ENCODE data around the gene STUB1. TPM values are rescaled to one million over a fixed set of nuclear protein-coding genes. Genes with fewer than 3 reads are reported as not detected.

Gene STUB1
- total and polyA plus RNA-seq, 4 experiments from 2014 or later, result 97.2 to 181 (median 128) TPM

DNA sequence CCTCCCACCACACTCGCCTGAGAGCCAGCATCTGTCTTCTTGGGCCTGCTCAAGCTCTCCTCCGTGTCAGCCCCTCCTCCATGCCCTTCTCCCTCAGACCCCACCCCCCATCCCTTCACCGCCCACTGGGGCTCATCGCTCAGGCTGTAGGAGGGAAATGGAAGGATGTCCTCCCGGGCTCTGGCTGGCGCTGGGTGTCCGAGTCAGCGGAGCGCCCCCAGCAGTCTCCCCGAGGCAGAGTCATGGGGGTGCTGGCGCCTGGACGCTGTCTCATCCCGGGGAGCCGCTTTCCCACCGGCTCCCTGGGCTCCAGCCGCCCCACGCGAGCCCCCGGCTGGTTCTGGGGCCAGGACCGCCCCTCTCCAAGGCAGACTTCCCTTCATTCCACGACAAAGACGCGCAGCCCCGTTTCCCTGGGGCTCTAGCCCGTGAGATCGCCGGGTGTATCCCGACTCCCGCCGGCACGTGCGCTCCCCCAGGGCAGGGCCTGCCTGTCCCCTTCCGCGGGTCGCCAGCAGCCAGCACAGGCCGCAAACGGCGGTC lies 40.3 kb downstream of the STUB1 start:
- H3K4me1 ChIP-seq (ENCODE audit: insufficient read depth, low read length), result peaks cover 34% of the 10 kb centered on the region
- no peaks in the 10 kb centered on the region for H3K9me3 ChIP-seq (ENCODE audit: control insufficient read depth in 1 of 2, low read length in 2 of 2)
- H3K36me3 ChIP-seq (ENCODE audit: insufficient read depth, low read length), result no peaks in the 10 kb centered on the region
- H3K27ac Mint-ChIP-seq, result peak overlapping the region in 6 of 7 donors; percentile 54 to 91 (median 84)
- no peaks in the 10 kb centered on the region for H3K27me3 Mint-ChIP-seq
- H3K4me3 Mint-ChIP-seq, result peak overlapping the region; percentile 80 to 88 (median 84)
- H3K4me1 Mint-ChIP-seq, result peaks cover 3 to 38% (median 12%) of the 10 kb centered on the region in 4 donors
- CTCF ChIA-PET (ENCODE audit: partially characterized antibody), result interaction anchor here (0.9 to 4.5 kb wide), 10 partner anchors 8 to 64 kb away, joined by 3 to 27 read pairs (median 4); partner anchors contain the start of gene CIAO3
- H3K27ac ChIP-seq (ENCODE audit: low read depth, low read length), result peak overlapping the region; percentile 40
- peaks cover 0 to 2% (median 0%) of the 10 kb centered on the region in 8 donors for H3K9me3 Mint-ChIP-seq
- peak overlapping the region; percentile 42 to 60 for H3K4me3 ChIP-seq (ENCODE audit: low read length in 2 of 2)
- peak in 1 of 5 donors; percentile 31 for DNase-seq
- H3K27me3 ChIP-seq (ENCODE audit: insufficient read depth, low read length), result no peaks in the 10 kb centered on the region
- H3K36me3 Mint-ChIP-seq, result no peaks in the 10 kb centered on the region
- POLR2A ChIA-PET (ENCODE audit: partially characterized antibody), result interaction anchor here (0.6 to 12.9 kb wide), 15 partner anchors 6 to 99 kb away, joined by 3 to 166 read pairs (median 5); partner anchors contain the start of genes CHTF18, CIAO3, METRN and RHBDL1
- intact Hi-C loops (cut with micrococcal nuclease), result no loop called here

GRCh38 chr16:720990-721764 lies 41.0 kb downstream of the STUB1 start, which contains the start of gene ANTKMT:
ANTKMT (plus strand) TSS chr16:721146; CDS start chr16:721275, 129 bp downstream.
- H3K4me1 Mint-ChIP-seq, result peaks cover 3 to 33% (median 12%) of the 10 kb centered on the region in 4 donors
- no peaks in the 10 kb centered on the region for H3K36me3 Mint-ChIP-seq
- no peaks in the 10 kb centered on the region for H3K27me3 ChIP-seq (ENCODE audit: insufficient read depth, low read length)
- no peaks in the 10 kb centered on the region for H3K27me3 Mint-ChIP-seq
- peak within 1 kb of the TSS; percentile 47 to 91 (median 84) for H3K27ac Mint-ChIP-seq
- H3K4me1 ChIP-seq (ENCODE audit: insufficient read depth, low read length), result peaks cover 30% of the 10 kb centered on the region
- H3K4me3 Mint-ChIP-seq, result peak within 1 kb of the TSS; percentile 80 to 88 (median 84)
- H3K9me3 ChIP-seq (ENCODE audit: control insufficient read depth in 1 of 2, low read length in 2 of 2), result no peaks in the 10 kb centered on the region
- peaks cover 0 to 2% (median 0%) of the 10 kb centered on the region in 8 donors for H3K9me3 Mint-ChIP-seq
- peak within 1 kb of the TSS; percentile 47 for H3K27ac ChIP-seq (ENCODE audit: low read depth, low read length)
- intact Hi-C loops (cut with micrococcal nuclease), result no loop called here
- peak within 1 kb of the TSS; percentile 42 to 60 for H3K4me3 ChIP-seq (ENCODE audit: low read length in 2 of 2)
- DNase-seq, result peak; percentile 71 to 79 (median 77)
- ChIA-PET POLR2A (ENCODE audit: partially characterized antibody) (interaction anchor here (0.7 to 12.9 kb wide), 15 partner anchors 7 to 98 kb away, joined by 3 to 166 read pairs (median 5); partner anchors contain the start of genes CHTF18, CIAO3, METRN and RHBDL1), CTCF (ENCODE audit: partially characterized antibody) (interaction anchor here (0.9 to 4.5 kb wide), 6 partner anchors 9 to 64 kb away, joined by 3 to 27 read pairs (median 5); partner anchors contain the start of gene CIAO3)
- H3K36me3 ChIP-seq (ENCODE audit: insufficient read depth, low read length), result no peaks in the 10 kb centered on the region

GRCh38 chr16:721765-722540 lies 41.7 kb downstream of the STUB1 start:
- Mint-ChIP-seq H3K4me1 (peaks cover 3 to 29% (median 12%) of the 10 kb centered on the region in 4 donors), H3K27me3 (no peaks in the 10 kb centered on the region), H3K9me3 (peaks cover 0 to 2% (median 0%) of the 10 kb centered on the region in 8 donors), H3K27ac (peak overlapping the region in 3 of 7 donors; percentile 7 to 72 (median 27)), H3K36me3 (no peaks in the 10 kb centered on the region), H3K4me3 (peak overlapping the region in 6 of 8 donors; percentile 7 to 68 (median 51))
- Histone ChIP-seq H3K4me3 (ENCODE audit: low read length in 2 of 2) (peak overlapping the region in 1 of 2 donors; percentile 60), H3K27ac (ENCODE audit: low read depth, low read length) (peak overlapping the region; percentile 47), H3K27me3 (ENCODE audit: insufficient read depth, low read length) (no peaks in the 10 kb centered on the region), H3K9me3 (ENCODE audit: control insufficient read depth in 1 of 2, low read length in 2 of 2) (no peaks in the 10 kb centered on the region), H3K4me1 (ENCODE audit: insufficient read depth, low read length) (peaks cover 32% of the 10 kb centered on the region), H3K36me3 (ENCODE audit: insufficient read depth, low read length) (no peaks in the 10 kb centered on the region)
- intact Hi-C loops (cut with micrococcal nuclease), result no loop called here
- no peak for DNase-seq
- ChIA-PET POLR2A (ENCODE audit: partially characterized antibody) (interaction anchor here (0.6 to 12.9 kb wide), 13 partner anchors 7 to 238 kb away, joined by 3 to 166 read pairs (median 5); partner anchors contain the start of genes CHTF18, CIAO3, METRN and RHBDL1), CTCF (ENCODE audit: partially characterized antibody) (interaction anchor here (0.9 to 4.5 kb wide), 6 partner anchors 10 to 63 kb away, joined by 3 to 27 read pairs (median 5); partner anchors contain the start of gene CIAO3)

- H3K27ac Mint-ChIP-seq, result peak overlapping the region in 5 of 7 donors; percentile 6 to 86 (median 52)
These were observed 42.8 kb downstream of the STUB1 start for GRCh38 chr16:722835-723633.

DNA sequence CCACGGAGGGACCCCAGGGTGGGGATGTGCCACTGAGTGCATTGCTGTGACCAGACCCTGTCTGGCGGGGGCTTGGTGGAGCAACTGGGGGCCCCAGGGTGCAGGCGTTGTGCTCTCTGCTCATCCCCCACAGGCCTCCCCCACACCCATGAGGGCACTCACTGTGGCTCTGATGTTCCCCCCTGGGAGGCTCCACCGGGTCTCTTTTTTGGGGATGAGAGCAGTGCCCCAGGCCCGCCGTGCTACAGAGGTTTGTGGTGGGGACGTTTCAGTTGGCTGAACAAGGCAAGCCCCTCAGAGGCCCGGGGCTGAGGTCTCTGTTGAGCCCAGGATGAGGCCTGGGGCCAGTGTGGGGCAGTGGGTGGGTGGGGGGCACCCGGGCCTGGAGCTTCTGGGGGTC lies 43.5 kb downstream of the STUB1 start:
- Histone ChIP-seq H3K4me1 (ENCODE audit: insufficient read depth, low read length) (peaks cover 37% of the 10 kb centered on the region), H3K4me3 (ENCODE audit: low read length in 2 of 2) (no peak overlapping the region), H3K27me3 (ENCODE audit: insufficient read depth, low read length) (no peaks in the 10 kb centered on the region), H3K36me3 (ENCODE audit: insufficient read depth, low read length) (no peaks in the 10 kb centered on the region), H3K27ac (ENCODE audit: low read depth, low read length) (no peak overlapping the region), H3K9me3 (ENCODE audit: control insufficient read depth in 1 of 2, low read length in 2 of 2) (no peaks in the 10 kb centered on the region)
- intact Hi-C loops (cut with micrococcal nuclease), result no loop called here
- Mint-ChIP-seq H3K4me1 (peaks cover 3 to 29% (median 11%) of the 10 kb centered on the region in 4 donors), H3K9me3 (peaks cover 0 to 2% (median 0%) of the 10 kb centered on the region in 8 donors), H3K27me3 (no peaks in the 10 kb centered on the region), H3K4me3 (no peak overlapping the region), H3K27ac (peak overlapping the region in 2 of 7 donors; percentile 17 to 82), H3K36me3 (no peaks in the 10 kb centered on the region)
- ChIA-PET CTCF (ENCODE audit: partially characterized antibody) (interaction anchor here (1.3 to 4.3 kb wide), 2 partner anchors 9 to 62 kb away, joined by 3 to 14 read pairs; no protein-coding TSS in a partner anchor), POLR2A (ENCODE audit: partially characterized antibody) (interaction anchor here (8.8 to 12.9 kb wide), 2 partner anchors 9 to 31 kb away, joined by 71 to 166 read pairs; partner anchors contain the start of genes METRN and WDR24)
- no peak for DNase-seq

More at GRCh38 chr16:722835-723633, 42.8 kb downstream of the STUB1 start:
- intact Hi-C loops (cut with micrococcal nuclease), result no loop called here
- Histone ChIP-seq H3K9me3 (ENCODE audit: control insufficient read depth in 1 of 2, low read length in 2 of 2) (no peaks in the 10 kb centered on the region), H3K27ac (ENCODE audit: low read depth, low read length) (no peak overlapping the region), H3K4me3 (ENCODE audit: low read length in 2 of 2) (no peak overlapping the region), H3K27me3 (ENCODE audit: insufficient read depth, low read length) (no peaks in the 10 kb centered on the region), H3K4me1 (ENCODE audit: insufficient read depth, low read length) (peaks cover 37% of the 10 kb centered on the region), H3K36me3 (ENCODE audit: insufficient read depth, low read length) (no peaks in the 10 kb centered on the region)
- Mint-ChIP-seq H3K9me3 (peaks cover 0 to 2% (median 0%) of the 10 kb centered on the region in 8 donors), H3K27me3 (no peaks in the 10 kb centered on the region), H3K4me1 (peaks cover 3 to 29% (median 12%) of the 10 kb centered on the region in 4 donors), H3K4me3 (peak overlapping the region in 3 of 8 donors; percentile 25 to 48 (median 34)), H3K36me3 (no peaks in the 10 kb centered on the region)
- DNase-seq, result no peak
- CTCF ChIA-PET (ENCODE audit: partially characterized antibody), result interaction anchor here (1.3 to 4.5 kb wide), 3 partner anchors 9 to 62 kb away, joined by 3 to 27 read pairs (median 14); partner anchors contain the start of gene CIAO3
- POLR2A ChIA-PET (ENCODE audit: partially characterized antibody), result interaction anchor here (8.8 to 12.9 kb wide), 2 partner anchors 8 to 30 kb away, joined by 71 to 166 read pairs; partner anchors contain the start of genes METRN and WDR24

Data from CD4-positive, alpha-beta memory T cell (primary cell).